HTR-8/SVneo (cell line): Measurements from ENCODE around the gene TBCEL.

ENCODE experiments used
- DNase-seq: peaks from one replicate; pipeline ENCODE4 v3.0.0; 2011; ENCODE audit warnings: low spot score, mixed read lengths; ENCODE audit not compliant: insufficient read length
- FAIRE-seq: peaks from 2 replicates; lab custom pipeline; 2011; peaks lifted over from hg19 to GRCh38; lab: Jason Lieb, UNC

Gene TBCEL, protein sequence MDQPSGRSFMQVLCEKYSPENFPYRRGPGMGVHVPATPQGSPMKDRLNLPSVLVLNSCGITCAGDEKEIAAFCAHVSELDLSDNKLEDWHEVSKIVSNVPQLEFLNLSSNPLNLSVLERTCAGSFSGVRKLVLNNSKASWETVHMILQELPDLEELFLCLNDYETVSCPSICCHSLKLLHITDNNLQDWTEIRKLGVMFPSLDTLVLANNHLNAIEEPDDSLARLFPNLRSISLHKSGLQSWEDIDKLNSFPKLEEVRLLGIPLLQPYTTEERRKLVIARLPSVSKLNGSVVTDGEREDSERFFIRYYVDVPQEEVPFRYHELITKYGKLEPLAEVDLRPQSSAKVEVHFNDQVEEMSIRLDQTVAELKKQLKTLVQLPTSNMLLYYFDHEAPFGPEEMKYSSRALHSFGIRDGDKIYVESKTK

DNA sequence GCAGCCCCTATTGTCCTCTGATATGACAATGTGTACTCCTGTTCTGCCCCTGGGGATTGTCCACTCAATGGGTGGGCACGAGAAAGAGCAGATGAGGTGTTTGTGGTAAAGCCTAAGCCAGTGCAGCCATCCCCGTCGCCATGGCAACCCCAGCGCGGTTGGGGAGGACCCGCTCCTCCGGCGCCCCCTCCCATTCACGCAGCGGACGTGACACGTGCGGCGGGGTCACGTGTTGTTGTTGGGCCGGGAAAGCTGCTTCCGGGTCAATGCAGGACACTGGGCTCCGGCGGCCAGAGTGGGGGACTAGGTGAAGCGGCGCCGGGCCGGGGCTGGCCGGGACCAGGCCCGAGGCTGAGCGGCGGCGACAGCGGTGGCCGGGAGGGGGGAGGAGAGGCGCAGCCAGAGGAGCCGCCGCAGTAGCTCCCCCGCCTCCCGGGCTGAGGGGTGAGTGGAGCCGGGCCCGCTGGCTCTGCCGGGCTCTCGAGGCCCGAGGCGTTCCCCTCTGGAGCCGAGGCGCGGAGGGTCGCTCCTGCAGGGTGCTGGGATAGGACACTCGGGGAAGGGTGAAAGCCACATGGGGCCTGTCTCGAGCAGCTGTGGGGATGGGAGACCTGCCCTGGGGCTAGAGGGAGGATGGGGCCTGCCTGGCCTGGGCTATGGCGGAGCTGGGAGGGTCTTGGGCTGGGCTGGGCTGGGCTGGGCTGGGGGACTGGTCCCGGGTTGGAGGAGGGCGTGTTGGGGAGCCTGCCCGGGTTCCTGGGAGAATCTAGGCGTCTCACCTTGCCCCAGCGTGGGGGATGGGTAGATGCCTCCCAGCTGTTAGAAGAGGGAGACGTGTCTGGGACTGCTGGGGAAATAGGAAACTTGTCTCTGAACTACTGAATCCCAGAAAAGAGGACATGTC, at the start of gene TBCEL:
TBCEL (plus strand) TSS at position 255 of the 904 bp plus-strand sequence. CDS start 21,589 bp downstream, outside the sequence.
- FAIRE-seq (peak; percentile 97), DNase-seq (peak; percentile 91)

DNA sequence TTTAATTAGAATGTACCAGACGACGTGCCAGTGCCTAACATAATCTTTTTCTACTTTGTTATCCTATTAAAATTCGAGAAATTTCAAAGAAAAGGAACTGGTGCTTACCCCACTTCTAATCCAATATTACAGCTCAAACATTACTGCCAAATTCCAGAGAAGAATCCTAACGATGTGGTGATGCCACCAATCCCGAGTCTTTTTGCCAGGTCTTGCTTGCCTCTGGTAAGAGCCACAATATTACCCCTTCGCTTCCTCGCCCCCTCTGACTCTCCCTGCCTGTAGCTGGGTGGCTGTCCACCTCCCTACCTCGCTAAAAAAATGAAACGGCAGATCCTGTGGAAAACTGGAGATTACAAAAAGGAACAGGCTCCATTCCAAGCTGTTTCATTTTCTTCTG, 49.4 kb upstream of the TBCEL start:
- DNase-seq, result no peak
- FAIRE-seq, result no peak

DNA sequence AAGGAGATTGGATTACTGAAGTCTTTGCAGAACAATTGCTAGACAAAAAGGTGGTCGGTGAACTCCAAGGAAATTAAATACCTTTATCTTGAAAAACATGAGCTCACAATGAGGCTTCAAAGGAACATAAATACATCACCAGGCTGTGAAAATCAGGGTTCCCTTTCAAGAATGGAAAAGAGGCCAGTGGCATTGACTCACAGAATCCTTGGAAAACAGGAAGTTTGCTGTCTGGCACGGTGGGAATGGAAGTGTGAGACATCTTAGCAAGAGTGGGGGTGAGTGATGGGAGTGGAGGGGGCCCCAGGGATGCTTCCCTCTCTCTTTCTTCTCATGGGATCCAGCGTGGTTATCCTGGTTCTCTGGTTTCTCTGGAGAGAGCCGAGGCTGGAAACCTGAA, 48.9 kb upstream of the TBCEL start:
- DNase-seq, result no peak
- no peak for FAIRE-seq

DNA sequence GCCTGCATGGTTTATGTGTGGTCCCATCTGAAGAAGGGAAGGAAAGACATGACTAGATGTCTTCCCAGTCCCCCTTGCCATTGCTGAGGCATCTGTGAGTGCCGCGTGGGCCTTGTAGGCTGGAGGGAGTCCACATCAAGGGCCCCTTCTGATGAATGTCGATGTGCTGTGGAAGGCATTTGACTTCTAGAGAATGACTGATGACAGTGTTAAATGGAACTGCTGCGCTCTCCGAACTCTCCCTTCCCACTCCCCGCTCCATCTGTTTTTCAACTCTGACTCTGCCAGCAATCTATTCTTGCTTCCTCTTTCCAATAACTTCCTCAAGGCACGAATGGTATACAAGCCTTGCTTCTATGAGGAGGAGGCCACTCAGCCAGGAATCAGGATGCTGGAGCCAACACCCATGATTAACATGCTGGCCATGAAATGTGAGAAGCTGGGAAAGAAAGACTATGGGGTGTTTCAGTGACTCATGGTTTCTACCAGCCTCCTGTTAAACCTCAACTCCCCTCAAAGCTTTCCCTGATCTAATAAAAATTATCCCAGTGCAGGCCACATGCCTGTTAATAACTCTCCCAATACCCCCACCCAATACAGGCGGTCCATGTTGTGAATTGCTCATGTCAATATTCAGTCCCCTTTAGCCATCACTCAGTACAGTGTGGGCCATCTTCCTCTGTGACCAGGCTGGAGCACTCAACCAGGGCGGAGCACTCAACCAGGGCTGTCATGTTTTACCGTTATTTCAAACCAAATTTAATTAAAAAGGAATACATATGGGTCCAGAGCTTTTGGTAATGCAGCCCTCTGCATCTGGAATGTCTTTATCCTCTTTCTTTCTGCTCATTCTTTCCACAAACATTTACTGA, 46.4 kb upstream of the TBCEL start:
- no peak for DNase-seq
- no peak for FAIRE-seq

DNA sequence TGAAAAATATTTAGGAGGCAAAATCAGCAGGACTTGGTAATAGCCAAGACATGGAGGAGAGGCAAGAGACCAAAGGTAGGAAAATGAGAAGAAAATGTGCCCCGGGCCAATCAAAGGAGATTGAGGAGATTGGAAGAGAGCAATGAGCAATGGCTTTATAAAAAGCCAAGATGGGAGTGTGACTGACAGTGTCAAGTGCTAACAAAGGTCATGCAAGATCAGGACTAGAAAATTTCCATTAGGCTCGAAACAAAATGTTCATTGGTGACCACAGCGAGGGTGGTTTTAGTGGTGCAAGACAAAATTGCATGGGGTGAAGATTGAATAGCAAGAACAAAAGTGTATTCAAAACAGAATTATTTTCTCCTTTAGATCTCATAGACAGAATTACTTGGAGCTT, 45.2 kb upstream of the TBCEL start:
- no peak for DNase-seq
- no peak for FAIRE-seq

DNA sequence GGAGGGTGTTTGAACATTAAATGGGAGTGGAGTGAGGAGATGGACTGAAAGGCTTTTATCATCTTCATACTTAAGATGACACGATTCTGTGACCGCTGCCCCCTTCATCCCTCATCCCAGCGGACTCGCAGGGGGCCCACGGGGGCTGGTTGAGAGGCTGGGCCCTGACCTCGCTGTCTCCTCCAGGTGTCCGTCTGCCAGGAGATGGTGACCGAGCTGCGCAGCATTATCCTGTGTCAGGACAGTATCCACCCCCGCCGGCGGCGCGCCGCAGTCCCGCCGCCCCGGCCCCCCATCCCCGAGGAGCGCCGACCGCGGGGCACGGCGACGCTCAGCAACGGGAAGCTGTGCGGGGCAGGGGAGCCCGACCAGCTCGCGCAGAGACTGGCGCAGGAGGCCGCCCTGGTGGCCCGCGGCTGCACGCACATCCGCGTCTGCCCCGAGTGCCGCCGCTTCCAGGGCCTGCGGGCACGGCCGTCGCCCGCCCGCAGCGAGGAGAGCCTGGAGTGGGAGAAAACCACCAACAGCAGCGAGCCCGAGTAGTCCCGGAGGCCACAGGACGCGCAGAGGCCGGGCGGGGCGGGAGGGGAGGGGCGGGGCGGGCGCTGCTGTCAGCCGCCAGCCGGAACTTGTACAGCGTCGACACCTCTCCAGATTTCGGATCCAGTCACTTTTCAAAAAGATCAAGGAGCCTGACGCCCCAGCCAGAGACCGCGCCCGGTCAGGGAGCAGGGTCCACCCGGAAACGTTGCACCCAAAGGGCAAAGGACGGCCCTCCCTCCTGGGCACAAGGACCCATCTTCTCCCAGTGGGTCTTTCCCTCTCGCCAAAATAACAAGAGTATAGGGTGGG, 38.0 kb upstream of the TBCEL start:
- no peak for FAIRE-seq
- peak; percentile 17 for DNase-seq

DNA sequence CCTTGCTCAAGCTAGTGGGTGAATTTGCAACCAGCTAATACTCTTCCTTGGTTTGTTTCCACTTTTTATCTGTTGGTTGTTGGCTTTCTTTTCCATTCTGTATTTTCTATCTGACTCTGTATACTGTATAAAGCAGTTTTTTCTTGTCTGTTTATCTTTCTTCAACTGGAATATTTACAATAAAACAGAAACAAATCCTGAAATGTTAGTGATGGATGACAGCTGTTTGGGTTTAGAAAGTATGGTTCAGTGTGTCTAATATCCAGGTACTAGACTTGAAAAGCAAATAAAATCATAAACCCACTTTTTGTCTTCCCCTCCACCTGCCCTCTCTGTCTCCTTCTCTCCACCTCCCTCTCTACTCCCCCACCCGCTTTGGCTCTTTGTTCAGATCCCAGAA, 35.3 kb upstream of the TBCEL start:
- DNase-seq, result no peak
- FAIRE-seq, result no peak

DNA sequence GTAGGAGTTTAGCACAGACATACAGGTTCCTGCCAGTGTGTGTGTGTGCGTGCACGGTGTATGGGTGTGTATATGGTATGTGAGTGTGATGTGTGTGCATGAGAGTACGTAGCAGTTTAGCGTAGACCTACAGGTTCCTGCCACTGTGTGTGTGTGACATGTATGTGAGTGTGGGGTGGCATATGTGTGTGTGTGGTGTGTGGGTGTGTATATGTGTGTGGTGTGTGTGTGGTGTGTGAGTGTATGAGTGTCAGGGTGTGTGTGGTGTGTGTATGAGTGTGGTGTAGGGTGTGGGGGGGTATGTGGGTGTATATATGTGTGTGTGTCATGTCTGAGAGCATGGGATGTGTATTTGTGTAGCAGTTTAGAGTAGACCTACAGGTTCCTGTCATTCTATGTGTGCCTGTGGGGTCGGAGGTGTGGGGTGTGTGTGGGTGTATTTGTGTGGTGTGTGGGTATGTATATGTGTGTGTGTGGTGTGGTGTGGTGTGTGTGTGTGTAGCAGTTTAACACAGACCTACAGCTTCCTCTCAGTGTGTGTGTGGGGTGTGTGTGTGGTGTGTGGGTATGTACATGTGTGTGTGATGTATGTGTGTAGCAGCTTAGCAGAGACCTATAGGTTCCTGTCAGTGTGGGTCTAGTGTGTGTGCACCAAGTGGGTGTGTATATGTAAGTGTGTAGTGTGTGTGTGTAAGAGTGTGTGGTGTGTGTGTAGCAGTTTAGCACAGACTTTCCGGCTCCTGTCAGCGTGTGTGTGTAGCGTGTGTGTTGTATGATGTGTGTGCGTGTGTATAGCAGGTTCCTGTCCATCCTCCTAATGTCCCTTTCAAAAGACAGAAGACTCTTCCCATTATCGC, 31.8 kb upstream of the TBCEL start:
- DNase-seq (no peak), FAIRE-seq (peak; percentile 94)

DNA sequence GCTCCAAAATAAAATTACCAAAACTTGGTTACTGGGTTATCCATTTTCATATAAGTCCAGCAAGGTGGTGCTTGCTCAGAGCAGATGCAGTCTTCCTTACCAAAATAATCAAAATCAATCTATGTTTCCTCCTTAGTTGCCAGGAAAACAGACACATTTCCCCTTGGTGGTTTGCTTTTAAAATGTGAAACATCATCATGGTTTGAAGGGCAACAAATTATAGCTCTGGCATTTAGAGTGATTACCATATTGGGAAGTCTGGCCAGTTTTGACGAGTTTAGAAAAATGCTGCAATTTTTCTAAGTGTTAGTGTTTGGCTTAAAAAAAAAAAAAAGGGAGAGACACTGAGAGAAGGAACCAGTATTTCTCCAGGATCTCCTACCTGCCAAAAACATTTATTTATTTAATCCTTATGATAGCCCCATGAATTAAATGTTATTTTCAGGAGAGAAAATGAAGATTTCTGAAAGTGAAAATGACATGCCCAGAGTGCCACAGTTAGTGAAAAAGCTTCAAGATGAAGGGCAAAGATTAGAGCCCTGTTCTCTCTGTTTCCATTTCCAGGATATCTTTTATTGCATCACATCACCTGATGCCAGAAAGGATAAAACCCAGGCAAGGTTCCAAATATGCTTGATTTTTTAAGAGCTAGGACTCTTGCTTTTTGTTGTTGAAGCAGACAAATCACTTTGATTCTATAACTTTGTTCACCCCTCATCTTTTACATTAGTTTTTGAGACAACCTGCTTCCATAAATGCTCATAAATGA, 29.6 kb upstream of the TBCEL start:
- FAIRE-seq (no peak), DNase-seq (no peak)

DNA sequence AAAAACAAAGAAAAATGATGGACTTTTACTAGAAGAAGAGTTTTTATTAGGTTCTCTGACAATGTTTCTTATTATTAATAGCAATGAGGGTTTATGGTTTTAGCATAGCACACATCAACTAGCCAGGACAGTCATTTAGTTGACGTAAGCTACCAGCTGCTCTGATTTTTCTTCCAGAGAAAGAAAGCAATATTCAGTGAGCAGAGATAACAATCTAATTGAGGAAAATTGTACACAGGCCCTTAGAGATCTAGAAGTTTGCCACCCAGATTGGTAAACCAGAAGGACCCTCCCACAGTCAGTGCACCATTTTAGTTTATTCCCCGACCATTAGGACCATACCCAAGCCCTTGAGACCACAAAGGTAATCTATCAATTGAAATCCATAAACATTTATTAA, 28.7 kb upstream of the TBCEL start:
- DNase-seq (no peak), FAIRE-seq (no peak)

DNA sequence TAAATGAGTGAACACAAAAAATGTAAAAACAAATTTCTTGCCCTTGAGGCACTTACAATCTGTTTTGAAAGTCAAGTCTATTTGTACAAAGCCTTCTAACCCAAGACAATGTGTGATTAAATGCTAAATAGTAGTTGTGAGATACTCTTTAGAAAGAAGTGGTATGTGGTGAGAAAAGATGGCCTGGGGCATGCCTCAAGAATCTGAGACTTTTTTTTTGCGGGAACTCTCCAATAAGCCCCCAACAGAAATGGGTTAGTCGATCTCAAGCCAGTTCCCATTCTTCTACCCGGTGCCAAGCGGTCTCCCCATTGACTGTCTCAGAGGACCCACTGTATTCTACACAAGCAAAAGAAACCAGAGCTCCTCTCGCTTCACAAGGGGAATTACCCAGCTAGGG, 26.9 kb upstream of the TBCEL start:
- DNase-seq (no peak), FAIRE-seq (no peak)

DNA sequence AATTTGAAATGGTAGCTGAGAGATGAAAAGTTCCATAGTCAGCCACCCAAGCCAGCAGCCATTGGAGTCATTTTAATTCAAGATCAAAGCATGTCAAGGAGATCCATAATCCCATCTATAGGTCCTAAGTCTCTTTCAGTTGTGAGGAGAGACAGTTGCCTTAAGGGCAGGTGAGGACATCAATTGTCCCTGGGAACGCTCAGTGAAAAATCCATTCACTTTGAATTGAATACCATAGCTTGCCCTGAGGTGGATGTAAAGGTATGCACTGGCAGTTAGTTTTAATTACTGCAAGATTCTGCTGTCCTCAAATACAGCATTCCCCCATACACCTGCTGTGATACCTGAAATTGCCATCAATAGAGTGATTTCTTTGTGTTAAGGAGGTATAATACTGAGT, 25.3 kb upstream of the TBCEL start:
- DNase-seq (no peak), FAIRE-seq (no peak)

DNA sequence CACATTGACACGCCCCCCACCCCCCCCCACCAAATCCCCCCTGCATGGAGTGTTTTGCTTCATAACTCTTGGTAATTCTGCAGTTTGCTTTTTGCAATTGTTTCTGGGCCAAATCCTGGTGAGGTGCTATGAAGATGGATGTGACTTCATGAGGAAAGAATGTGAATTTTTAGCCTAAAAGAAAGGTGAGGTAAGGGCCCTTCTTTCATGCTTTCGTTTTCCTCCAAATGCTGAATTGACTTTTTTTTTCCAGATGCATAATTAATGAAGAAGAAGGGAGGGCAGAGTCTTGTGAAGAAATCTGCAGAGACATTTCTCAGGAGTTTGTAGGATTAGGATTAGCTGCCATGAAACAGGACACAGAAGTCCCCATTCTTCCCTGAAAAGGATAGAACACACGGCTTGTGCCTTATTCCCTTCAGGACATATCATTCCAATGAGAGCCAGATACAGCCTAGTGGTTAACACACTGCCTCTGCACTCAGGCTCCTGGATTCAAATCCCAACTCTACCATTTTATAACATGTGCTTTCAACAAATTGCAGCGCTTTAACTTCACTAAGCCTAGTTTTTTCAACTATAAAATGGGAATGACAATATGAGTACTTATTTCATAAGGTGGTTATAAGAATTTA, 19.6 kb upstream of the TBCEL start:
- FAIRE-seq, result no peak
- no peak for DNase-seq

DNA sequence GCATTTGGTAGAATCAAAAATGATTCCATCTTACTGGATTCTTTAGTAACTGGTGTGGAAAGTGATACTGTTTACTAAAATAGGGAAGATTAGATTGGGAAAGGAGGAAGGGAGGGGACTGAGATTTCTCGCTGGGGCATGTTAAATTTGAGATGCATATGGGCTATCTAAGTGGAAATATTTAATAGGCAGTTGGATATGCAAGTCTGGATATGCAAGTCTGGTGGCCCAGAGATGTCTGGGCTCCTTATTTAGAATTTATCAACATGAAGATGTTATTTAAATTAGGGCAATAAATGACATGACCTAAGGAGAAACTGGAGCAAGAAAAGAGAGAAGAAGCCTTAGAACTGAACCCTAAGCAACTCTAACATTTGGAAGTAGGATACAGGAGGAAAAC, 17.0 kb upstream of the TBCEL start:
- FAIRE-seq (no peak), DNase-seq (no peak)

DNA sequence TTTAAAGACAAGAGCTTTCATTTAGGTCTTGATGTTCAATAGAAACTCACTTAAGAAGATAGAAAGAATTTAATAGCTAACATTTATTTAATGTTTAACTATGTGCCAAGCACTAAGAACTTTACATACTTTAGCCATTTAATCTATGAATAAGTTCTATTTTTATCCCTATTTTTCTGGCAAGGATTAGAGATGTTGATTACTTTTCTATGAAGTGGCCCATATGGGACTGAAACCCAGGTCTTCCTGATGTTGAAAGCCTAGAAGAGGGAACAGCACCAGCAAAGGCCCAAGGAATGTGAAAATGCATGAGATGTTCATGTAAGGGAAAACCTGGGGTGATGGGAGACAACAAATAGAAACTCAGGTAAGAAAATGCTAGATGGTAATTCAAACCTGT, 15.4 kb upstream of the TBCEL start:
- no peak for FAIRE-seq
- no peak for DNase-seq

DNA sequence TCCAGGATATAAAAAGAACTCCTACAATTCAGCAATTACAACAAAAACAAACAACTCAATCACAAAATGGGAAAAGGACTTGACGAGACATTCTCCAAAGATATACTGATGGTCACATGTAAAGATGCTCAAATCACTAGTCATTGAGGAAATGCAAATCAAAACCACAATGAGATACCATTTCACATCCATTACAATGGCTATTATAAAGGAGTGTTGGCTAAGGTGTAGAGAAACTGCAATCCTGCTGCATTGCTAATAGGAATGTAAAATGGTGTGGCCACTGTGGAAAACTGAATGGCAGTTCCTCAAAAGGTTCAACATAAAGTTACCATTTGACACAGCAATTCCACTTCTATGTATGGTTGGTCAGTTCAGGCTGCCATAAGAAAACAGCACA, 11.8 kb upstream of the TBCEL start:
- FAIRE-seq (no peak), DNase-seq (no peak)

DNA sequence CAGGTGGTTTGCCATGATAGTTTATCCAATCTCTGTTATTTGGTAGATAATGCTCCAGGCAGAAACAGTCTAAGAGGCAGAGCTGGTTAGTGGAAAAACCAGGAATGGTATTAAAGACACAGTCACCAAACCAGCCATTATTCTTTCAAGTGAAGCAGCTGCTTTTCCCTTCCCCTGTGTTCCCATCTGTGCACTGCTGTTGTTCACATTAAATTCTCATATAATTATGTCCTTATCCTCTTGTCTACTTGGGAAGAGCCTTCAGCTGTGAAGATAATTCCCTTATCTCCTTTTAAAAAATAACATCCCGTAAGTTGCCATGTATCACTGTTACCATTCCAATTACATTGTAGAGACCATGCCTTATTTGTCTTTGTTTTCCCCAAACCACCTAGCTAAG, 5.2 kb upstream of the TBCEL start:
- FAIRE-seq (no peak), DNase-seq (no peak)
